GM19397 (cell line): Measurements from ENCODE around the gene AMPD2.

Experiments
- ATAC-seq: cut with Tn5 transposase; IDR thresholded peaks from one replicate; pipeline ENCODE4 v1.9.1; 2021; ENCODE audit warnings: mild to moderate bottlenecking, moderate library complexity; ENCODE audit not compliant: unreplicated experiment

Gene AMPD2

GRCh38 chr1:109630081-109630897, 10.7 kb downstream of the AMPD2 start:
- ATAC-seq: no peak

- no peak for ATAC-seq
Observed at GRCh38 chr1:109630898-109631512, 11.4 kb downstream of the AMPD2 start.

- no peak for ATAC-seq
Observed at GRCh38 chr1:109631513-109632505, 12.2 kb downstream of the AMPD2 start.

GRCh38 chr1:109632671-109633346, 13.2 kb downstream of the AMPD2 start:
- no peak for ATAC-seq

- no peak for ATAC-seq
Observed at GRCh38 chr1:109634292-109634691, 14.7 kb downstream of the AMPD2 start.

GRCh38 chr1:109634771-109635750, 15.4 kb downstream of the AMPD2 start:
- ATAC-seq: no peak

GRCh38 chr1:109635862-109636200, 16.2 kb downstream of the AMPD2 start:
- ATAC-seq: no peak

GRCh38 chr1:109636201-109636952, 16.7 kb downstream of the AMPD2 start:
- no peak for ATAC-seq

- ATAC-seq: no peak
Observed at GRCh38 chr1:109637446-109637845, 17.8 kb downstream of the AMPD2 start.

GRCh38 chr1:109639063-109639840, 19.6 kb downstream of the AMPD2 start:
- ATAC-seq: no peak

GRCh38 chr1:109639841-109640184, 20.2 kb downstream of the AMPD2 start:
- no peak for ATAC-seq

- ATAC-seq: peak; percentile 52
Observed at GRCh38 chr1:109640285-109640865, 20.7 kb downstream of the AMPD2 start.

- ATAC-seq: no peak
Observed at GRCh38 chr1:109641078-109641740, 21.6 kb downstream of the AMPD2 start.

- ATAC-seq: no peak
Observed at GRCh38 chr1:109641861-109642260, 22.2 kb downstream of the AMPD2 start.

- ATAC-seq: no peak
Observed at GRCh38 chr1:109642626-109643025, 23.0 kb downstream of the AMPD2 start.

GRCh38 chr1:109643385-109644230, 24.0 kb downstream of the AMPD2 start:
- ATAC-seq: peak; percentile 68
